GM23248 (cell line): Measurements from ENCODE around the gene CALML6.

Experiments used
- EZH2 ChIP-seq: fragments of 200-600 bp; sonication (generic); IDR thresholded peaks from 2 replicates; pipeline ENCODE4 v1.6.1; 2018; ENCODE audit warnings: antibody characterized with exemption, mild to moderate bottlenecking; ENCODE audit not compliant: insufficient read depth, poor library complexity, severe bottlenecking
- EZH2phosphoT487 ChIP-seq: fragments of 200-600 bp; sonication (generic); IDR thresholded peaks from 2 replicates; pipeline ENCODE4 v1.6.1; 2018; ENCODE audit warnings: antibody characterized with exemption, moderate library complexity, mild to moderate bottlenecking, low read depth; ENCODE audit not compliant: insufficient read depth

DNA sequence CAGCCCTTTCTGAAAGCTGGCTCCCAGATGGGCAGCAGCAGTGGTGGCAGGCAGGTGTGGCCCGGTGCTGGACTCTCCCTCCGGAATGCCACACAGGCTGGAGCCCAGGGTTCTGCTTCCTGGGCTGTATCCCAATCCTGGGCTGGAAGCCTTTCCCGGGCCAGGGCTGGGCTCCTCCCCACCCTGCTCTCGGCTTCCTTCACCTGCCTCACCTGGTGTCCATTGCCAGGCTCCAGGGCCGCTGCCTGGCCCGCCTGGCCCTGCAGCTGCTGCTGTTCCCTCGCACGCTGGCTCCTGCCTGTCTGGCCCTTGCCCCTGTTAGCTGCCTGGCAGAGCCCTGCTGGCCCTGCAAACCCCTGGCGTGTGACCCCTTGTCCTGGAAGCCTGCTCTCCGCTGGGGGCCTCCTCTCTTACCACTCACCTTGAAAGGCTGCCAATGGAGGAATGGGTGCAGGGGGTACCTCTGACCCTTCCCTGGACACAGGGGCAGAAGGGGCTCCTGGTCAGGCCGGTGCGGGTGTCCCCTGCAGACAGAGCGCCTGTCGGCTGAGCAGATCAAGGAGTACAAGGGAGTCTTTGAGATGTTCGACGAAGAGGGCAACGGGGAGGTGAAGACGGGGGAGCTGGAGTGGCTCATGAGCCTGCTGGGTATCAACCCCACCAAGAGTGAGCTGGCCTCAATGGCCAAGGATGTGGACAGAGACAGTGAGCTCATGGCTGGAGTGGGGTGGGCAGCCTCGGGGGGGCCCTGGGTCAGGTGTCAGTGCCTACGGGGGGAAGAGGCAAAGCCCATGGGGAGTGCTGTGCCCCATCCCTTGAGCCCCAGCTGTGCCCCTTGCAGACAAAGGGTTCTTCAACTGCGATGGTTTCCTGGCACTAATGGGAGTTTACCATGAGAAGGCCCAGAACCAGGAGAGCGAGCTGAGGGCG is 1.1 kb downstream of the CALML6 start:
- TF ChIP-seq EZH2 = no peak
- no peak for TF ChIP-seq EZH2phosphoT487
